ENCODE data around the gene ADIPOQ.
"Not testable (repeated sequence)": the region's sequence is repeated elsewhere in the genome, so short reads cannot be mapped to it uniquely, and the experiment has no call there.

The ADIPOQ gene

GRCh38 chr3:186882881-186883685 lies 40.6 kb downstream of the ADIPOQ start:
- Histone ChIP-seq H3K4me3 (ENCODE audit: low read length) (no peak overlapping the region), H3K36me3 (replicated peaks; ENCODE audit: low read depth, low read length) (no peaks in the 10 kb centered on the region), H3K4me2 (ENCODE audit: low read length) (no peak overlapping the region), H3K27me3 (ENCODE audit: low read depth, low read length) (peaks cover 4% of the 10 kb centered on the region; the same call in 1 of the 2 replicates), H3K9ac (ENCODE audit: low read length) (no peak overlapping the region), H3K4me1 (ENCODE audit: low read length) (no peaks in the 10 kb centered on the region), H3K9me3 (ENCODE audit: insufficient read depth, low read length) (no peaks in the 10 kb centered on the region), H3K27ac (ENCODE audit: low read length) (no peak overlapping the region), H3K79me2 (ENCODE audit: low read length) (no peaks in the 10 kb centered on the region), H4K20me1 (ENCODE audit: insufficient read depth, low read length) (no peaks in the 10 kb centered on the region), H2AFZ (ENCODE audit: low read depth, low read length) (no peak overlapping the region)
- TF ChIP-seq CTCF (IDR thresholded peaks at IDR 0.05; ENCODE audit: low read depth, low read length) (no peak), EZH2phosphoT487 (IDR thresholded peaks at IDR 0.05; ENCODE audit: low read depth) (no peak)

GRCh38 chr3:186883686-186884058 lies 41.2 kb downstream of the ADIPOQ start:
- no peak overlapping the region for H3K27ac ChIP-seq (ENCODE audit: low read length)
- H3K9ac ChIP-seq (ENCODE audit: low read length), result no peak overlapping the region
- H3K79me2 ChIP-seq (ENCODE audit: low read length), result no peaks in the 10 kb centered on the region
- H3K4me3 ChIP-seq (ENCODE audit: low read length), result no peak overlapping the region
- peaks cover 5% of the 10 kb centered on the region; the same call in 1 of the 2 replicates for H3K27me3 ChIP-seq (ENCODE audit: low read depth, low read length)
- no peaks in the 10 kb centered on the region for H3K9me3 ChIP-seq (ENCODE audit: insufficient read depth, low read length)
- H3K4me2 ChIP-seq (ENCODE audit: low read length), result no peak overlapping the region
- H3K36me3 ChIP-seq (replicated peaks; ENCODE audit: low read depth, low read length), result no peaks in the 10 kb centered on the region
- H4K20me1 ChIP-seq (ENCODE audit: insufficient read depth, low read length), result no peaks in the 10 kb centered on the region
- TF ChIP-seq EZH2phosphoT487 (IDR thresholded peaks at IDR 0.05; ENCODE audit: low read depth) (no peak), CTCF (IDR thresholded peaks at IDR 0.05; ENCODE audit: low read depth, low read length) (no peak)
- no peak overlapping the region for H2AFZ ChIP-seq (ENCODE audit: low read depth, low read length)
- no peaks in the 10 kb centered on the region for H3K4me1 ChIP-seq (ENCODE audit: low read length)

- peaks cover 11% of the 10 kb centered on the region; the same call in 1 of the 2 replicates for H3K27me3 ChIP-seq (ENCODE audit: low read depth, low read length)
- not testable (repeated sequence) for H3K9ac ChIP-seq (ENCODE audit: low read length); H3K27ac ChIP-seq (ENCODE audit: low read length); H3K4me2 ChIP-seq (ENCODE audit: low read length); H3K4me1 ChIP-seq (ENCODE audit: low read length); H3K36me3 ChIP-seq (replicated peaks; ENCODE audit: low read depth, low read length); H3K9me3 ChIP-seq (ENCODE audit: insufficient read depth, low read length); H4K20me1 ChIP-seq (ENCODE audit: insufficient read depth, low read length); H3K79me2 ChIP-seq (ENCODE audit: low read length); H3K4me3 ChIP-seq (ENCODE audit: low read length); H2AFZ ChIP-seq (ENCODE audit: low read depth, low read length)
Measured at GRCh38 chr3:186884868-186885267, 42.4 kb downstream of the ADIPOQ start.

- no peaks in the 10 kb centered on the region for H3K36me3 ChIP-seq (replicated peaks; ENCODE audit: low read depth, low read length)
- no peak overlapping the region for H3K4me2 ChIP-seq (ENCODE audit: low read length)
- no peak overlapping the region for H2AFZ ChIP-seq (ENCODE audit: low read depth, low read length)
- H3K27ac ChIP-seq (ENCODE audit: low read length), result no peak overlapping the region
- H3K79me2 ChIP-seq (ENCODE audit: low read length), result no peaks in the 10 kb centered on the region
- no peaks in the 10 kb centered on the region for H3K4me1 ChIP-seq (ENCODE audit: low read length)
- H4K20me1 ChIP-seq (ENCODE audit: insufficient read depth, low read length), result no peaks in the 10 kb centered on the region
- H3K9ac ChIP-seq (ENCODE audit: low read length), result no peak overlapping the region
- no peak for TF ChIP-seq CTCF (IDR thresholded peaks at IDR 0.05; ENCODE audit: low read depth, low read length)
- no peak for TF ChIP-seq EZH2phosphoT487 (IDR thresholded peaks at IDR 0.05; ENCODE audit: low read depth)
- no peaks in the 10 kb centered on the region for H3K9me3 ChIP-seq (ENCODE audit: insufficient read depth, low read length)
- peaks cover 11% of the 10 kb centered on the region; the same call in 1 of the 2 replicates for H3K27me3 ChIP-seq (ENCODE audit: low read depth, low read length)
- H3K4me3 ChIP-seq (ENCODE audit: low read length), result no peak overlapping the region
Measured at GRCh38 chr3:186886202-186886981, 43.9 kb downstream of the ADIPOQ start.

DNA sequence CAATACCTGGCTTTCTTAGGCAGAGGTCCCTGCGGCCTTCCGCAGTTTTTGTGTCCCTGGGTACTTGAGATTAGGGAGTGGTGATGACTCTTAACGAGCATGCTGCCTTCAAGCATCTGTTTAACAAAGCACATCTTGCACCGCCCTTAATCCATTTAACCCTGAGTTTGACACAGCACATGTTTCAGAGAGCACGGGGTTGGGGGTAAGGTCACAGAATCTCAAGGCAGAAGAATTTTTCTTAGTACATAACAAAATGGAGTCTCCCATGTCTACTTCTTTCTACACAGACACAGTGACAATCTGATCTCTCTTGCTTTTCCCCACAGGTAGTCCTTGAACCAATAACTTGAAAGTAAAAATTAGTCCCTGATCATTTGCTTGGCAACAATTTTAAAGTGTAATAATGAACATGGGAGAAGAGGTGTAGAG lies 45.0 kb downstream of the ADIPOQ start:
- H3K36me3 ChIP-seq (replicated peaks; ENCODE audit: low read depth, low read length); H3K9ac ChIP-seq (ENCODE audit: low read length); H3K4me2 ChIP-seq (ENCODE audit: low read length); H3K9me3 ChIP-seq (ENCODE audit: insufficient read depth, low read length); H2AFZ ChIP-seq (ENCODE audit: low read depth, low read length); H4K20me1 ChIP-seq (ENCODE audit: insufficient read depth, low read length); H3K4me3 ChIP-seq (ENCODE audit: low read length); H3K27ac ChIP-seq (ENCODE audit: low read length); H3K79me2 ChIP-seq (ENCODE audit: low read length); H3K4me1 ChIP-seq (ENCODE audit: low read length): not testable (repeated sequence)
- peaks cover 11% of the 10 kb centered on the region; the same call in 1 of the 2 replicates for H3K27me3 ChIP-seq (ENCODE audit: low read depth, low read length)

All from OCI-LY3 (cell line).